ENCODE measurements around the gene ANKHD1. TPM values are rescaled to one million over a fixed set of nuclear protein-coding genes. Genes with fewer than 3 reads are reported as not detected.

The ANKHD1 gene
- total RNA-seq, 1 experiment from 2014 or later = 140 TPM

GRCh38 chr5:140417235-140417634, 15.6 kb downstream of the ANKHD1 start:
- POLR2A ChIA-PET = no interaction called here

GRCh38 chr5:140418862-140419520, 17.4 kb downstream of the ANKHD1 start:
- Histone ChIP-seq H3K4me1 (ENCODE audit: control insufficient read depth, insufficient read depth, low read length) (0 out of 2 replicates have a peak, but pooled peaks cover 2% of the 10 kb centered on the region), H3K27me3 (ENCODE audit: control insufficient read depth, insufficient read depth, low read length) (no peaks in the 10 kb centered on the region), H3K4me3 (ENCODE audit: low read depth in 2 of 2, low read length in 2 of 2) (no peak overlapping the region), H3K36me3 (ENCODE audit: control insufficient read depth, insufficient read depth, low read length) (no peaks in the 10 kb centered on the region), H3K9me3 (ENCODE audit: control insufficient read depth, insufficient read depth, low read depth, low read length) (no peaks in the 10 kb centered on the region), H3K27ac (ENCODE audit: low read length) (no peak overlapping the region)
- POLR2A ChIA-PET = no interaction called here
- intact Hi-C loops (cut with micrococcal nuclease; ENCODE audit: unreplicated experiment) = no loop called here
- ATAC-seq (no peak), DNase-seq (ENCODE audit: low read depth, low spot score) (no peak)
- BruUV-seq (replicated peaks) = no TSS peak
- no peak for TF ChIP-seq REST (IDR thresholded peaks at IDR 0.05; ENCODE audit: insufficient read depth in 1 of 2, low read depth in 2 of 2, low read length in 1 of 2)
- TF ChIP-seq TCF7L2 (IDR thresholded peaks at IDR 0.05; ENCODE audit: low read depth, low read length) = no peak
- no peak for TF ChIP-seq CTCF (IDR thresholded peaks at IDR 0.05)
- no peak for TF ChIP-seq SIN3A (IDR thresholded peaks at IDR 0.05; ENCODE audit: borderline replicate concordance, insufficient read depth, low read depth, low read length)
- no peak for TF ChIP-seq POLR2AphosphoS5 (IDR thresholded peaks at IDR 0.05; ENCODE audit: low read depth, low read length)
- in situ Hi-C loops (cut with HindIII; ENCODE audit: low pct_unique_long_range_greater_than_20kb, low sequenced_read_pairs) = no loop called here
- CTCF ChIA-PET = no interaction called here

More at GRCh38 chr5:140417235-140417634, 15.6 kb downstream of the ANKHD1 start:
- H3K4me3 ChIP-seq (ENCODE audit: low read depth in 2 of 2, low read length in 2 of 2) = no peak overlapping the region
- no peaks in the 10 kb centered on the region for H3K27me3 ChIP-seq (ENCODE audit: control insufficient read depth, insufficient read depth, low read length)
- no TSS peak for BruUV-seq (replicated peaks)
- TF ChIP-seq CTCF (IDR thresholded peaks at IDR 0.05) (no peak), REST (IDR thresholded peaks at IDR 0.05; ENCODE audit: insufficient read depth in 1 of 2, low read depth in 2 of 2, low read length in 1 of 2) (no peak), TCF7L2 (IDR thresholded peaks at IDR 0.05; ENCODE audit: low read depth, low read length) (no peak), SIN3A (IDR thresholded peaks at IDR 0.05; ENCODE audit: borderline replicate concordance, insufficient read depth, low read depth, low read length) (no peak), POLR2AphosphoS5 (IDR thresholded peaks at IDR 0.05; ENCODE audit: low read depth, low read length) (no peak)
- no peaks in the 10 kb centered on the region for H3K9me3 ChIP-seq (ENCODE audit: control insufficient read depth, insufficient read depth, low read depth, low read length)
- CTCF ChIA-PET = interaction anchor here (0.5 kb wide), 1 partner anchor 12 kb away, joined by 7 read pairs; no protein-coding TSS in a partner anchor
- intact Hi-C loops (cut with micrococcal nuclease; ENCODE audit: unreplicated experiment) = no loop called here
- H3K4me1 ChIP-seq (ENCODE audit: control insufficient read depth, insufficient read depth, low read length) = 0 out of 2 replicates have a peak, but pooled peaks cover 2% of the 10 kb centered on the region
- DNase-seq (ENCODE audit: low read depth, low spot score) (no peak), ATAC-seq (no peak)
- H3K27ac ChIP-seq (ENCODE audit: low read length) = no peak overlapping the region
- in situ Hi-C loops (cut with HindIII; ENCODE audit: low pct_unique_long_range_greater_than_20kb, low sequenced_read_pairs) = no loop called here
- H3K36me3 ChIP-seq (ENCODE audit: control insufficient read depth, insufficient read depth, low read length) = no peaks in the 10 kb centered on the region
